Stimulated activated naive CD8-positive, alpha-beta T cell treated with anti-CD3 and anti-CD28 coated beads, Interleukin-15, Interleukin-2, amounts not matched to agents 100 U/mL and 50 U/mL, for 24 hours (primary cell): ENCODE measurements around the gene MYLK4.

Source experiments
- ATAC-seq: fragments of 150-1000 bp; cut with Tn5 transposase; one replicate; pipeline ENCODE4 v1.10.0; 2021
- DNase-seq: peaks from one replicate; pipeline ENCODE4 v3.0.0; 2021

The MYLK4 gene

DNA sequence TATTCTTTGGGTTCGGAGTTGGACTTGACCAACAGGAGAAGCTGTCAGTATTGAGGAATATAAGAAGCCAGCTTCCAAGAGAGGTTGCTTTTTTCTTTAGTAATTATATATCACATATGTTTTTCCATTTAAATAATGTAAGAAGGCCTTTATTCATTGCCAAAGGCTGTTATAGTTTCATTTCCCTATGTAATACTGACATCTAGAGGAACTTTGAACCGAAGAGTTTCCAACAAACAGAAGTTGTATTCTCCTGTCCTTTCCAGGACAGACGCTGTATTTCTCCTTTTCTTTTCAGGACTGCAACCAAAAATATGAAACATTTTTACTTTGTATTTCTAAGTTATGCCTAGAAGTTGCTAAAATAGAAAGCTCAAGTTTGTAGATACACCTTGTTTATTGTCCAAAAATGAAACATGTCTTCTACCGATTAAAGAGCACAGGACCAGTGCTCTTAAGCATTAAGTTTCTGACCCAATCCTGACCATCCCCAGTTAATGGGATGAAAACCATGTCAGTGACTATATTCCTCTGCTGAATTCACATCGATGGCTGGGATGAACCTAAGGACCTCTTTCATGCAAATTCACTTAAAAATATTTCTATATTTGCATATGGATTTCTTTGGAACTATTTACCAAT is 55.1 kb downstream of the MYLK4 start:
- ATAC-seq (no peak), DNase-seq (no peak)

DNA sequence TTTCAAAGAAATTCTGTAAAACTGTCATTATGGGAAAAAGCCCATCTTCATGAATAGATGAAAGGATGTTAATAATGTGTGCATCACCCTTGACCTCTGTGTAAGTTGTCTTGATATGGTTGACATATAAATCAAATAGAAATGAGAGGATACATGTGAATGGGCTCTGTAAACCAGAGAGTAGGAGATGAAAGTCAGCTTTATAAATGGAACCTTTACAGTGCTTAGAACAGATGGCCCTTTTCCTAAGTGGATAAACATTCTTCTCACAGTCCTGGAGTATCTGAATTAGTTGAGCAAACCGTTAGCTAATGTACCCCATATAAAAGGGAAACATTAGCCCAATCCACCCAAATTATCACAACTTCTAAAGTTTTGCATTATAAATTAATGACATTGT is 57.5 kb downstream of the MYLK4 start:
- DNase-seq (no peak), ATAC-seq (no peak)

DNA sequence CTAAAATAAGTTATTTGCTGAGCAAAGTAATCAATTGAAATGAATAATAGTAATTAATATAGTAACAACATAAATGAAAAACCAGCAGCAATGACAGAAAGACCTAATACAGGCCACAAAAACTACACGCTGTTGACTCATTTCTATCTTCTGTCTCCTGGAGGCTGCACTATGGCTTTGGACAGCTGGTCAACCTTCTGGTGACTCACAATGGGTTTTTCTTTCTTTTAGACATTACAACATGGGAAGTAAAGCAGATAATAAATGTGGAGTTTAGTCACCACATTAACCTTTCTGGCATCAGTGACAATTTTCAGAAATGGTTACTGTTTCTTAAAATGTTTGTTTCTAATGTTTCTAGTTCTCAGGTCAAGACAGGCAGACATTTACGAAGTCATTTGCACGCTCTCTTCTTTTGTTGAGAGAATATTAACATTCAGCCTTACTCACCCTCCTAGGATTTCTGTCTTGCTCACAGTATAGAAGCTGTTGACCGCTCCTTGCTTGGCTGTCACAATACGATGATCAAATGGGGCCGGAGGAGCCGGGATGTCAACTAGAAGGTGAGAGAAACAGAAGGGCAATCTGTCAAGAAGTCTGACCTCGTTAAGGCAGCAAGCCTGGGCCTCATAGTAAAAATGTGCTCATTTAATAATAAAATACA is 62.2 kb downstream of the MYLK4 start:
- no peak for DNase-seq
- ATAC-seq, result no peak

DNA sequence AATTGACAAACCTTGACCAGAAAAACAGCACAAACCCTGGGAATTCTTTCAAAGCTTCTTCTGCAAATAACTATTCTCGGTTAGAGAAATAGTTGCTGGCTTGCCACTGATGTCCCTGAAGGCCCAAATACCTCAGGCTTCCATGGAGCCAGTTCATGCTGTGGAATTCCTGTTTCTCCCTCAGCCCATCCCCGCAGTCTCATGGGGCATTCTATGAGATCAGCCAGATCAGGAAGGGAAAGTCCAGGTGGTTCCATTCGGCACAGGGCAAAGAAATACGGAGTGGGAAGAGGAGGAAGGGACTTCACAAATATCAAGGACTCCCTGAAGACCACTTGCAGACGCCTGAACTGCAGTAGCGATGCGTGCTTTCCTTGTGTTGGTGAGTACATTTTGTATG is 63.3 kb downstream of the MYLK4 start:
- no peak for ATAC-seq
- DNase-seq, result no peak

DNA sequence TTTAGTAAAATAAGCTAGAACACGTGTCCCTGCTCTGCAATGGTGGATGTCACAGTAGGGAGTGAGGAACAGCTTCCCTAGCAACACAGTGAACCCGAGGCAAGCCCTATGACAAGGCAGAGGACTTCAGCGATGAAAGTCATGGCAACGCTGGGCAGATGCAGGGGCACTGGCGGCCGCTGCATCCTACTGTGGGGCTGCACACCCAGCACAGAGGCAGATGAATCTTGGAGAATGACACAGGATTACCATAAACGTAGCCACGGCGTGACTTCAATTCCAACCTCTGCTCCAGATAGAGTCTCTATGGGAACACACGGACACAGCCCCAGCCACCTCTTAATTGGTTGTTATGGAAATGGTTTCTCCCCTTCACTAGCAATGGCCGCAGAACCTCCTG is 64.2 kb downstream of the MYLK4 start:
- no peak for ATAC-seq
- no peak for DNase-seq

DNA sequence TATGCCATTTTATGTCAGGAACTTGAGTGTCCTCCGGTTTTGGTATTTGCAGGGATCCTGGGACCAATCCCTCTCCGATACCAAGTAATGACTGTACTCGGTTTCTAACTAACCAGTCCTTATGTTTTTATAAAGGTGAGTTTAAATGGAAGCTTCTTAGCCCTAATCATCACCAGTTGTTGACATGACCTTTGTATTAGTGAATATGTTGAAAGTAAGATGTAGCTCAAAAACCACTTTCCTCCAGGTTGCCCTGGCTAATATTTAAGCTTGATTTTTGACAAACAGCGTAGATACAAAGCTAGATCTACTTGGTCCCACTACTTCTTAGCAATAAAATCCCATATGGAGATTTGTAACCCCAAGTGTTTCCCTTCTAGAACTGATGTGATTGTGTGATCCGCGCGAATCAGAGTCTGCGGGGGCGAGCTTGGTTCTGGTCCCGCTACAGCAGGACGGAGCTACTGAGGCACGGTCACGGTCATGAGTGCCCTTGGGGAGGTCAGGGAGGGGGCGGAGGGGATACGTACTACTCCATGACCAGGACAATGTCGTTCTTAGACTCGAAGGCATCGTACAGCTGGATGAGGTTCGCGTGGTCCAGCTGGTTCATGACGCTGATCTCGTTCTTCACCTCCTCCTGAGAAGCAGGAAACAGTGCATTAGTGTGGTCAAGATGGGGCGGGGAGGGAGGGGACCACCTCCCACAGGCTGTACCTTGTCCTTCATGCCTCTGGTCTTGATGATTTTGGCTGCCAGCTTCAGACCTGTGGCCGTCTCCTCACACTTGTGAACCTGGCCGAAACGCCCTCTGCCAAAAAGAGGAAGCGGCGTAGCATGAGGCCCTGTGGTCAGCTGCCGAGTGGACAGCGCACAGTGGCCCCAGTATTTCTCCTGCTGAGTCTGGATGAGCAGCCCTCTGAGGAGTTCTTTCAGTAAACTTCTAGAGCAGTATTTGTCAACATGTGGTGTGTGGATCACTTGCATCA is 65.7 kb downstream of the MYLK4 start:
- no peak for ATAC-seq

DNA sequence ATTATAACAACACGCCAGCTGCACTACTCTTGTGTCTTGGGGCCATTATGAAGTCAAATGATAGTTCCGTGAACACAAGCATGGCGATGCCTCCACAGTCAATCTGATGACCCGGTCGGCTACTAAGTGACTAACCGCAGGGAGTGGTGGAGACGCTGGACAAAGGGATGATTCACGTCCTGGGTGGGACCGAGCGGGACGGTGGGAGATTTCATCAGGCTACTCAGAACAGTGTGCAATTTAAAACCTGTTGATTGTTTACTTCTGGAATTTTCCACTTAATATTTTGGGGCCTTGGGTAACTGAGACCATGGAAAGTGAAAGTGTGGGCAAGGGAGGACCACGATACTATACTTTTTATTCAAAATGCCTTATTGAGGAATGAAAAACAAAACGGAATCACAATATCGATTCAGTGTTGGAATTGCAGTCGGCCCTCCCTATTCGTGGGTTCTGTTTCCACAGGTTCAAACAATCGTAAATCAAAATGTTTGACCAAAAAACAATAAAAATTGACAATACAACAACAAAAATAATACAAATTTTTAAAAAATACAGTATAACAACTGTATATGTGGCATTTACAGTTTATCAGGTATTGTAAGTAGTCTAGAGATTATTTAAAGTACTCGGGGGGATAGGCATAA is 66.5 kb downstream of the MYLK4 start:
- DNase-seq, result no peak

More for the DNA sequence above, 65.7 kb downstream of the MYLK4 start:
- DNase-seq, result no peak

DNA sequence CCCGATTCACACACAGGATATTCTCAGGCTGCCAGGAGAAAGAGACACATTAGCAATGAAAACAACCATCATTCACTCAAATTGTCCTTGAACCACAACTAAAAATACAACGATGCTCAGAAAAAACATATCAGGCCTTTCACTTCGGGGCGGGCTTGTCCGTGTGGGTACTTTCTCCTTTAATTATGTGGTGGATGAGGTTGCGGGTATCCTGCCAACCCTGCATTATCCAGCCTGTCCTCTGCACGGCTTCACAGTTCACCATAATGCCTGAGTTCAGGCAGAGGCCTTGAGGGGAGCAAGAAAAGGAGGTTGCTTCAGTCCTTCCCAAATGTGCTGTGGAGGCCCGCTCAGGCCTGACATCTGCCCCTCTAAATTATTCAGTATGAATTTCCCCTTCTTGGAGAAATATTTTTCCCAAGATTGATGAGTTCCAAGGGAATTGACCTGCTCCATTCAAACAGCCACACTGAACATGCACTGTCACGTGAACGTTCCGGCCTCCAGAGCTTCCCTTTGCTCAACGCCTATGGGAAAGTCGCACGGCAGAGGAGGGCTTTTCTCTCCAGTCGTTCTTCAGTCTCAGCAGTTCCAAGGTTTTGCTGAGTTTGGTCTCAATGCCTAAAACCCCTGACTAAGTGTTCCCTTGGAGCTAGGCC is 70.3 kb downstream of the MYLK4 start:
- DNase-seq (no peak), ATAC-seq (no peak)

More for the DNA sequence above, 66.5 kb downstream of the MYLK4 start:
- no peak for ATAC-seq

DNA sequence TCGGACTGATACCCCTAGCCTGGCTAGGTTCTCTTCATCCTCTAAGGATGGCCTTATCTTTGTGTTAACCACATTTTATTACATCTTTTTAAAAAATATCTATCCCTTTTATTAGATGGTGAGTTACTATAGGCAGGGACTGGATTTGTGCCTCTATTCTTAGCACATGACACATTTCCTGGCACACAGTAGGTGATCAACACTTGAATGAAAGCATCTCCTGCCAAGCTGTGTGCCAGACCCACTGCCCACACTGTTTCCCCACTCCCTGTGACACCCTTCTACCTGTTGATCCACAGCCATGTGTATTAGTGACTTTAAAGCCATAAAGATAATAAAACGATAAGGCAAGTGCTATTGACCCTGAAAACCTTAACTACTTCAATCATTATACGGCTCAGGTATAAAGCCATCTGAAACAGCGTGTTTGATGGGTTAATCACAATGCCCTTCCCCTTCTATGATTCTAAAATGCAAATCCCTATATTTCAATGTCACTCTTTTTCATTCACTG is 73.6 kb downstream of the MYLK4 start:
- no peak for ATAC-seq
- DNase-seq, result no peak

DNA sequence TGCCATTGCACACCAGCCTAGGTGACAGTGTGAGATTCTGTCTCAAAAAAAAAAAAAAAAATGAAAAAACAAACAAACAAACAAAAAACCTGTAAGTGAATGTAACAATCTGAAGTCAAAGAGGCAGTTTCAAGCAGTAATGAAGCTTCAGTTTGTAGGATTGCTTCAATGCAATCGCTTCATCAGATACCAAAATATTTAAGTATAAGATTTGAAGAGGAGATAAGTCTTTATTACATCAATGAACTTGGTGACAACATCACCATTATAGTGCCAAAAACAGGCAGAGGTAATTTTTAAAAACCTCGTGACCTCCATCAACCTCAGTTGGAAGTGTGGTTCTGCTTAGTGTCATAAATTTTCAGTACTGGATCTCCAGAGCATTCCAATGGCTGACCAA is 74.7 kb downstream of the MYLK4 start:
- ATAC-seq (no peak), DNase-seq (no peak)

DNA sequence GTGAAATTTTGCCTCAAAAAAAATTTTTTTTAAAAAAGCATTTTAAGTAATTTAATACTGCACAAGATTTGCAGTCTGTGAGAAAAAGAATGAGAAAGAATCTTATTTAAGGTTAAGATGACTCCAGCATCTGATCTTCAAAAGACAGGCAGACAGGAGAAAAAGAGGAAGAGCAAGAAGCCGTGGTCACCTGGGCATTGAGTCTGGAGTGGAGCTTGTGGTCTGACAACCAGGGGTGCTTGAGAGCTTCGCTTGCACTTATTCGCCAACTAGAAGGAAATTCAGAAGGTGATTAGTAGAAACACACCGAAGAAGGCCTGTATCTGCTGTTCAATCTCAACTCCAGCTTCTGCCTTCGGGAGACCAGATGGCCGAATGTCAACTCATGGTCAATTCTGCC is 75.9 kb downstream of the MYLK4 start:
- ATAC-seq (no peak), DNase-seq (no peak)

DNA sequence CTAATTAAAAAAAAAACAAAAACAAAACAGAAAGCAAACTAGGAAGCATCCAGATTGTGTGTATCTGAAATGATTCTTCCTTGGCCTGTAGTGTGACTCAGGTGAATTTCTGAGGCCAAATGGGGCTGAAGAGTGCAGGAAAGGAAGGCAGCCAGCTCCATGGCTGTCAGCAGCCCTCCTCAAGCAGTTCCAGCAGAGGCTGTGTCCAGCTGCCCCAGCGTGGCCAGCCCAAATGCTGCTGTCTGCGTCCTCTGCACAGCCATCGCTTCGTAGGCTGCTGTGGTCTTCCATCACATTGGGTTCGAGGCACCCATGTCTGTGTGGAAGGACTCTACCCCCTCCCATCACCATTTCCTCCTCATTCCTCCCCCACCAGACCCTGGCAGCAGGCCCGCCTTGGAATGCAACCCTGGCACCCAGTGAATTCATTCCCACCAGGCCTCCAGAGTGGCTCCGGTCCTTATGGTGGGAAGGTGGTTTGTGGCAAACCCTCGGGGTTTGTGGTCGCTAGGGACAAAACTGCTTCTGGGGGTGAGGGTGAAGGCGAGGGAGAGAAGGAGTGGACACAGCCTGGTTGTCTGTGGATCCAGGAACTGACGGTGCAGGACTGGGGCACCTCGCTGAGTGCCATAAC is 81.5 kb downstream of the MYLK4 start:
- no peak for DNase-seq
- no peak for ATAC-seq

DNA sequence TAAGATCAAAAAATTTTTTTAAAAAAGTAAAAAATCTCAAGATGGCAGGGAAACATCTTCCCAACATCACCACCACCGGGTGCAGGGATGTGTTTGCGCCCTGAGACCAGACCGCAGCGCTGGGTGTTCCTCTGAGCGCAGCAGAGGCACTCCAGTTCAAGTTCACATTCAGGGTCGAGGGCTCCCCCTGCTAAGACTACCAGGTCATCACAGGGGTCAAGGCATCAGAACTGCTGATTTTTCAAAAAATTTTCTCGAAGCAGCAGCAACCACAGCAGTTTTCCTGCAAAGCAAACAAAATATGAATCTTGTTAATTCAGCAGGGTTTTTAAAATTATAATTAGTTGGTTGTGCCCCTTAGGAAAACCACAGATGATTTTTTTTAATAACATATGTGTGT is 83.1 kb downstream of the MYLK4 start:
- DNase-seq (no peak), ATAC-seq (no peak)

DNA sequence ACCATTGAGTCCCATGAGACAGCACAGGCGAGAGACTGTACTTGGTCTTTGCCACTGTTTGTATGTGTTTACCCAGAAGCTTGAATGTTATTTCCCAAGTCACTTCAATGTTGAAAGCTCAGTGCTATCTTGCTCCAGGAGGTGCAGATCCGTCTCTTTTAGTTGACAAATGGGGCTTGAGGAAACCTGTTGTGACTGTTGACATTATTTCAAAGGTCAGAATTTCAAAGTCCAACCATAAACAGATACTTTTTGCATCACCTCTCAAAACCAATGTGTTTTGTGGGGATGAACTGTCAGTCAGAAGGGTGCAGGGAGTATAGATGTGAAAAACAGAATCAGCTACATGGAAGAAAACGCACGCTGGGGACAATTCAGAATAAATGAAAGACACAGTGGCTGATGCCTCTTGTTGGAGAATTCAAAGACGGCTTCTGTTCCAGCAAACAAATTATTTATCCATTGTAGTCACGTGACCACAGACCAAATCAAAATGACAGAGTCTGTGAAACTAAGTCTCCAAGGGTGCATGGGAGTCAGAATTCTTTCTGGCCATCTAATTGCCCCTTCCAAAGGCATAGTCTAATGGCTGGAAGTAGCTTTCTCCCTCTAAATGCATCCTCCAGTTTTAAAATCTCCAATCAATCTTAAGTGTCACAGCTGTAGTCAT is 83.7 kb downstream of the MYLK4 start:
- DNase-seq (no peak), ATAC-seq (no peak)

DNA sequence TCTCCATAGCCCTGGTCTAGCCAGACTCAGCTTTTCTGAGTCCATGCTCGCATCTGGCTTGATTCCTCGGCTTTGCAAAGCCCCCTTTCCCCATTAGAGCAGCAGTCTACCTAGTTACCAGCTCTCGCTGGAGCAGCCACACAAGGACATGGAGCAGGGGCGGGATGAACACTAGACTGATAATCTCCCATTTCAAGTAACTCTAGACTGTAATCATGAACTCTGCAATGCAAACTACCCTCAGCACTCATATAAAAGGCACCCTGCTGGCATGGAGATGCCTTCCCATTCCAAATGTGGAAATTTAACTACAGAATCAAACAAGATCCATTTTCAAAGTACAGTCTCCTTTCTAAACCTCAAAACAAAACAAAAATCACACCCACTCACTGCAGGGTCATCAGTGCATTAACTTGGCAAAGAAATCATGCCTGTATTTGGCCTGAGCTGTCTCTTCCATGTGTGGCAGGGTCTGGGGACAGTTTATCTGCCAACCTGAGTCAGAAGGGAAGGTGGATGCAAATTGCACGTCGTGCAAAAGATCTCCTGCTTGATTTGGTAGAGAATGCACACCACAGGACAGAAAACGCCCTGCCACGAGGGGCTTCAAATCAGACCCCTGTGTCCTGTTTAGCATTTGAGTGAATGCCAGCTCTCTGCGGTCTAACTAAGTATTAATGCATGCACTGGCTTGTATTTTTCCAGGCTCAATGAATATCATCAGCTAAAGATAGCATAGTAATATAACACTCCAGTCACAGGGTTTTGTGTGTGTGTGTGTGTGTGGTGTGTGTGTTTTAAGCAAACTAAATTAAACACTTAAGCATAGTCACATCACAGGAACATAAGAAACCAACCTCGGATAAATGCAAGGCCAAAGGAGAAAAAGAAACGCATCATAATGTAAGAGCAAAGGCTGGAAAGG is 85.3 kb downstream of the MYLK4 start:
- no peak for ATAC-seq
- DNase-seq, result no peak

DNA sequence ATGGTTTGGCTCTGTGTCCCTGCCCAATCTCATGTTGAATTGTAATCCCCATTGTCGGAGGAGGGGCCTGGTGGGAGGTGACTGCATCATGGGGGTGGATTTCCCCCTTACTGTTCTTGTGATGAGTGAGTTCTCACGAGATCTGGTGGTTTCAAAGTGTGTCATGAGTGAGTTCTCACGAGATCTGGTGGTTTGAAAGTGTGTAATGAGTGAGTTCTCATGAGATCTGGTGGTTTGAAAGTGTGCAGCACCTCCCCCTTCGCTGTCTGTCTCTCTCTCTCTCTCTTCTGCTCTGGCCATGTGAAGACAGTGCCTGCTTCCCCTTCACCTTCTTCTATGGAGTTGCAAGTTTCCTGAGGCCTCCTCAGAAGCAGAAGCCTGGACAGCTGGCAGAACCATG is 87.6 kb downstream of the MYLK4 start:
- DNase-seq (no peak), ATAC-seq (peak; percentile 37)

DNA sequence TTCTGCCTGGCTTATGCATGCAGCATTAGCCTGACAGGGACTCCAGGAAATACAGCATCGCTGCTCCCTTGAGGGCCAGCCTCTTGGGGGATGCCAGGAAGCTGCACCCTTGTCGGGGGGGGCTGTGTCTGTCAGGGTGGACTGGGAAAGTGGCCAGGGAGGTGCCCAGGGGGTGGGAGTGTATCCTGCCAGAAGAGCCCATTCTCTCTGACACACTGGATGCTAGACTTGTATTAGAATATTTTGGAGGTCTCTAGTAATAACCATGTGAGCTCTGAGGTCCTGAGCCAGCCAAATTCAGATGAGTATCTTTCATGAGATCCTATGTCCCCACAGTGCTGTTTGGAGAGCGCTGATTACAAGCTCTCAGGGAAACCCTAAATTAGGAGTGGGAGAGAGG is 89.1 kb downstream of the MYLK4 start:
- DNase-seq, result no peak

DNA sequence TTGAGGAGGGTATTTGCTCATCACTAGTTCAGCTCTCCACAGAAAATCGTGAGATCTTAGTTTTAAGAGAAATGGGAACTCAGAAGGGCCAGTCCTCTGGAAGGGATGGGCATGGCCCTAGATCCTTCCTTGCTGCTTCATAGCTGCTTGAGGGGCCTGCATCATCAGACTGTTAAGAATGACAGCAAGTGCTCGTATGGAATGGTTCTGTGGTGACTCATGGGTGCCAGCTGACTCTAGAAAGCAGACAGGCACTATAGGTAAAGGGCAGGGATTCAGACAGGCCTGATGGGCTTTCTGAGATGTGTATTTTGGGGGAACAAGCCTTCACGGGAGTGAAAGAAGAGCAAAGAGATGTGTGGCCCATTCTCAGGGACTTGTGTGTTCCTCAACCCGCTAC is 90.8 kb downstream of the MYLK4 start:
- DNase-seq (no peak), ATAC-seq (no peak)

More for the DNA sequence above, 89.1 kb downstream of the MYLK4 start:
- ATAC-seq, result no peak

DNA sequence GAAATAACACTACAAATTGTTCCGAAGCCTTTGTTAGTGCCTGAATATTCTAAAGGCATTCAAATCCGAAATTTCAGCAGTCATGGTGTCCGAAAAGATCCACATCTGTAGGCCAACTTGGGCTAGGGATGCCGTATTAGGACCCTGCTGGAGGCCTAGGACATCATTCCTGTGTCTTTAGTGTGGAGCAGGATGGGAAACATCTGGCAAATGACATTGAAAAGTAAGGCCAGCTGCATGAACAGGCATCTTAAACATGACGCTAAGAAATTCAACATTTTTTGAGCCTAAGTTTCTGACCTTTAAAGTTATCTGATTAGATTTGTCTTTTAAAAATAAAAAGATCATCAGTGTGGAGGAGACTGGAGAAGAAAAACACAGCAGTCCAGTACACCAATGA is 91.3 kb downstream of the MYLK4 start:
- DNase-seq (no peak), ATAC-seq (no peak)

DNA sequence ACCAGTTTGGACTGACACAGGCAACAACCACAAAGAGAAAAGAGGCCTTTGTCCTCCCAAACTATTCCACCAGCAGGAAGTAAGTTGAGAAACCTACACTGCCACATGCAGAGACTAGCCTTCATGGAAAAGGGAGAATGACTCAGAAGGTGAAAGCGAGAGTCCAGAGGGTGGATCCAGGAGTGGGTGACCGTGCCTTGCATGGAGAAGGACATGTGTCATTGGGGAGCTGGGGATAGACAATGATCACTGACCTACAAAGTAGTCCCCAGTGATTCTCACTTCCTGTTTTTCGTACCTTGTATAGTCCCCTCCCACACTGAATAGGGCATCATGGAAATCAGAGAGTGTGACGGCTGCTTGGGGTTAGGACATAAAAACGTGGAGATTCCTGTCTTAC is 91.9 kb downstream of the MYLK4 start:
- DNase-seq, result no peak
- ATAC-seq, result peak; percentile 49
